Endothelial cell (in vitro differentiated cells): Measurements from ENCODE around the gene OR2V1. TPM values are rescaled to one million over a fixed set of nuclear protein-coding genes. Genes with fewer than 3 reads are reported as not detected.
A peak's percentile ranks its signal among the peaks of the same experiment; 100 is the strongest.
"Not testable (repeated sequence)": the region's sequence is repeated elsewhere in the genome, so short reads cannot be mapped to it uniquely, and the experiment has no call there.

Experiments
- DNase-seq: peaks from one replicate; pipeline ENCODE4 v3.0.0; 2021; ENCODE audit warnings: low spot score
- H3K27ac Mint-ChIP-seq: one replicate; pipeline ENCODE4 v1.8.0; 2021; ENCODE audit warnings: mixed read lengths, inconsistent platforms; ENCODE audit not compliant: unreplicated experiment
- H3K27me3 Mint-ChIP-seq: one replicate; pipeline ENCODE4 v1.8.0; 2021; ENCODE audit warnings: mild to moderate bottlenecking, moderate library complexity, mixed read lengths, inconsistent platforms; ENCODE audit not compliant: unreplicated experiment
- H3K36me3 Mint-ChIP-seq: one replicate; pipeline ENCODE4 v1.8.0; 2021; ENCODE audit warnings: mild to moderate bottlenecking, low read depth, mixed read lengths, inconsistent platforms; ENCODE audit not compliant: unreplicated experiment
- H3K4me1 Mint-ChIP-seq: one replicate; pipeline ENCODE4 v1.8.0; 2021; ENCODE audit warnings: mild to moderate bottlenecking, mixed read lengths, inconsistent platforms; ENCODE audit not compliant: unreplicated experiment
- H3K4me3 Mint-ChIP-seq: one replicate; pipeline ENCODE4 v1.8.0; 2021; ENCODE audit warnings: mild to moderate bottlenecking, mixed read lengths, inconsistent platforms; ENCODE audit not compliant: unreplicated experiment
- H3K9me3 Mint-ChIP-seq: one replicate; pipeline ENCODE4 v1.8.0; 2021; ENCODE audit warnings: mixed read lengths, inconsistent platforms; ENCODE audit not compliant: unreplicated experiment
- total RNA-seq: library from RNA; stranded (reverse); fragmentation: NEBNext Ultra II Directional; extraction: Animal tissue kit (Norgen Biotek cat#: 25700); gene quantifications from one replicate; pipeline ENCODE4 v1.2.1, GENCODE V29; 2021; ENCODE audit not compliant: unreplicated experiment
- TF ChIP-seq, protein P1 (sequence below): fragments of 200-600 bp; sonication (generic); IDR thresholded peaks from one replicate; pipeline ENCODE4 v1.5.0; 2021; ENCODE audit warnings: antibody characterized with exemption; ENCODE audit not compliant: unreplicated experiment

OR2V1 gene
- total RNA-seq, 1 donor from 2014 or later: not detected

DNA sequence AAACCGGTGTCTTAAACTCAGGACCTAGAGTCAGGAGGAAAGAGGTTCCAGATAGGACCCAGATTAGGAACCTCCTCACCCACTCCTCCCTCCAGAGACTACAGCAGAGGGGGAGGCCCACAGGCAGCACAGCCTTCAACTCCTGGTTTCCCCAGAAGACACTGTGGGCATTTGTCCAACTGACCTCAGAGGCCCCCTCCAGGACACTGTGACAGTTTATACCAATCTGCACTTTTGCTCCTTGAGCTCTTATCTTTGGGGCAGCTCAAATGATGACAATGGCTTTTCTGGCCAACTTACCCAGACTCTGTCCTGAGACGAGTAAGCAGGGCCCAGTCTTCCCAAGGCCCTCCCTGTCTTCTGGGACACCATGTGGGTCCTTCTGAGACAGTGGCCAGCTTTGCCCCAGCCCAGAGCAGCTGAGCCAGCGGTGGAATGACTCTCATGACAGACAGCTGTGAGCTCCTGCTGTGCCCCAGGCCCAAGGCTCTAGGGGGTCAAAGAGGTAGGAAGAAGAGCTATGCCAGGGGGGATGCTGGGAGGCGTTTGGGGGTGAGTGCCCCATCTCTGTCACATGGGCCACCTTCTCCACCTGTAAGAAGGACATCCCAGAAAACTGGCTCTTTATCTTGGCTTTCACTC lies 30.7 kb upstream of the OR2V1 start:
- no peak for DNase-seq
- TF ChIP-seq, protein P1, sequence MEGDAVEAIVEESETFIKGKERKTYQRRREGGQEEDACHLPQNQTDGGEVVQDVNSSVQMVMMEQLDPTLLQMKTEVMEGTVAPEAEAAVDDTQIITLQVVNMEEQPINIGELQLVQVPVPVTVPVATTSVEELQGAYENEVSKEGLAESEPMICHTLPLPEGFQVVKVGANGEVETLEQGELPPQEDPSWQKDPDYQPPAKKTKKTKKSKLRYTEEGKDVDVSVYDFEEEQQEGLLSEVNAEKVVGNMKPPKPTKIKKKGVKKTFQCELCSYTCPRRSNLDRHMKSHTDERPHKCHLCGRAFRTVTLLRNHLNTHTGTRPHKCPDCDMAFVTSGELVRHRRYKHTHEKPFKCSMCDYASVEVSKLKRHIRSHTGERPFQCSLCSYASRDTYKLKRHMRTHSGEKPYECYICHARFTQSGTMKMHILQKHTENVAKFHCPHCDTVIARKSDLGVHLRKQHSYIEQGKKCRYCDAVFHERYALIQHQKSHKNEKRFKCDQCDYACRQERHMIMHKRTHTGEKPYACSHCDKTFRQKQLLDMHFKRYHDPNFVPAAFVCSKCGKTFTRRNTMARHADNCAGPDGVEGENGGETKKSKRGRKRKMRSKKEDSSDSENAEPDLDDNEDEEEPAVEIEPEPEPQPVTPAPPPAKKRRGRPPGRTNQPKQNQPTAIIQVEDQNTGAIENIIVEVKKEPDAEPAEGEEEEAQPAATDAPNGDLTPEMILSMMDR: no peak
- Mint-ChIP-seq H3K36me3 (no peaks in the 10 kb centered on the region), H3K4me1 (peaks cover 14% of the 10 kb centered on the region), H3K9me3 (no peaks in the 10 kb centered on the region), H3K27me3 (peaks cover 12% of the 10 kb centered on the region), H3K27ac (no peak overlapping the region), H3K4me3 (no peak overlapping the region)

DNA sequence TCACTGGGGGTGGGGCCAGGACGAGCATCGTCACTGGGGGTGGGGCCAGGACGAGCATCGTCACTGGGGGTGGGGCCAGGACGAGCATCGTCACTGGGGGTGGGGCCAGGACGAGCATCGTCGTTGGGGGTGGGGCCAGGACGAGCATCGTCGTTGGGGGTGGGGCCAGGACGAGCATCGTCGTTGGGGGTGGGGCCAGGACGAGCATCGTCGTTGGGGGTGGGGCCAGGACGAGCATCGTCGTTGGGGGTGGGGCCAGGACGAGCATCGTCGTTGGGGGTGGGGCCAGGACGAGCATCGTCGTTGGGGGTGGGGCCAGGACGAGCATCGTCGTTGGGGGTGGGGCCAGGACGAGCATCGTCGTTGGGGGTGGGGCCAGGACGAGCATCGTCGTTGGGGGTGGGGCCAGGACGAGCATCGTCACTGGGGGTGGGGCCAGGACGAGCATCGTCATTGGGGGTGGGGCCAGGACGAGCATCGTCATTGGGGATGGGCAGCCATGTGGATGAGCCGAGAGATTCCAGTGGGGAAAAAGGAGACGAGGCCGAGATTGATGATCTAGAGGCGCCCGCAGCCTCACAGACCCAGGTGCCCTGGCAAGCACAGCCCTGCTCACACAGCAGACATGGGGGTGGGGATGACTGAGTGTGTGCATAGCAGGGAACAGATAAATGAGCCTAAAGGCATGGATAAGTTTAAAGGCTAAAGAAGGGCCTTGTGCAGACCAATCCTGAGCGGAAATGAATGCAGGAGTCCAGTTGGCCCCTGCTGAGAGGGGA lies 30.0 kb upstream of the OR2V1 start:
- not testable (repeated sequence) for DNase-seq, H3K27ac Mint-ChIP-seq, H3K36me3 Mint-ChIP-seq, H3K9me3 Mint-ChIP-seq, H3K4me3 Mint-ChIP-seq
- H3K27me3 Mint-ChIP-seq: peaks cover 12% of the 10 kb centered on the region
- peaks cover 14% of the 10 kb centered on the region for H3K4me1 Mint-ChIP-seq

DNA sequence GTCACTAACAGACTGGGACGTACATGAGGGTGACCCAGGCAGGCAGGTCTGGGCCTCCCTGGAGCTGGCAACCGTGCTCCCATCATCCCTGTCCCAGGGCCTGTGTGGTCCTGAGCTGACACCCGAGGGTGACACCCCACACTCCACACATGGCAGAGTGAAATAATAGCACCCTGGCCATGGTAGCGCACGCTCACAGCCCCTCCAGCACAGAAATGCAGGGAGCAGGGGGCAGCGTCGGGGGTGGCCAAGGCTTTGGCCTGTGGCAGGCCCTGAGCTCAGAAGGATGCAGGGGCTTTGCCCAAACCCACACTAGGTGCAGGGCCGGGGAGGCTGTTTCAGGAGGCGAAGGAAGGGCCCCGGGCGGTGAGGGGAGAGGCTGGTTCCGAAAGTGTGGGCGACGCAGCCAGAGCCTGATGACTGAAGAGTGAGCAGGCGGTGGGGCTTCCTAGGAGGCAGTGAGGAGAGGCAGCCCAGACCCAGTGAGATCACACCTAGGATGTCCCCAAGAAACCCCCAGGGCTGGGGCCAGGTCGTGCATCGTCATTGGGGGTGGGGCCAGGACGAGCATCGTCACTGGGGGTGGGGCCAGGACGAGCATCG lies 29.3 kb upstream of the OR2V1 start:
- TF ChIP-seq, protein P1: no peak
- no peak for DNase-seq
- Mint-ChIP-seq H3K4me1 (peaks cover 14% of the 10 kb centered on the region), H3K9me3 (no peaks in the 10 kb centered on the region), H3K4me3 (peak overlapping the region; percentile 49), H3K36me3 (no peaks in the 10 kb centered on the region), H3K27me3 (peaks cover 12% of the 10 kb centered on the region), H3K27ac (no peak overlapping the region)

DNA sequence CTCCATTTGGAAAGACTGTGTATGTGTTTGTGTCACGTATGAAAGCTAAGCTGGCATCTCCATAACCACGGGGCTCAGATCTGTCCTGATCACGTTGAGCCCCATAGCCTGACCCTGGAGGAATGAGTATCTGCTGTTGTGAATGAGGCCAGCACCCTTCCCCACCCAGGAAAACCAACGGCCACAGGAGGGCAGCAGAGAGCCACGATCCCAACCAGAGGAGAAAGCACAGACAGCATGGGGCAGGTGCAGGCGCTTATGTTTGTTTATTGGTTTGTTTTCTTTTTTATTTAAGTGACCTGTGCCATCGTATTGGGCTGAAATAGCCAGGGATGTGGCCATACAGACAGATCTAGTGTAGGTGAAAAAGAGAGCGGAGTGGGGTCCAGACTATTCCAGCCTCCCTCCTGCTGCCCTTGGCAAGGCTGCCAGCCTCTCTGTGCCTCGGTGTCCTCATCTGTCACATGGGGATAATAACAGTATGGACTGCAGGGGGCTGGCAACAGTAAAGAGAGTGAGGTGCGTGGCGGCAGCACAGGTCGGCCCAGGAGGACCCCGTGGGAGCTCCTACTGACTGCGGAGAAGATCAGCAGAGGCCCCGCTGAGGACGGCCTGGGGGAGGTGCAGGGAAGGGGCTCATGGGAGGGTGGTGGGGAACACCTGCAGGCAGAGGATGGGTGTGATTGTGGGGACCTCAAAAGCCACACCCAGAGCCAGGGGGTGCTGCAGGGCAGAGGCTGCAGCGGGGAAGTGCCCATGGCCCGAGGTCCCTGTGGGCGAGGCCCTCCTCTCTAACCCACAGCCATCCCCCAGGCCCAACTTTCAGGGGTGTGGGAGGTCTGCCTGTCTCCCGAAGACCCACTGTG lies 28.6 kb upstream of the OR2V1 start:
- Mint-ChIP-seq H3K27ac (no peak overlapping the region), H3K27me3 (peaks cover 15% of the 10 kb centered on the region), H3K9me3 (no peaks in the 10 kb centered on the region), H3K4me1 (peaks cover 14% of the 10 kb centered on the region), H3K36me3 (no peaks in the 10 kb centered on the region), H3K4me3 (no peak overlapping the region)
- DNase-seq: peak; percentile 68
- TF ChIP-seq, protein P1: peak; percentile 63

DNA sequence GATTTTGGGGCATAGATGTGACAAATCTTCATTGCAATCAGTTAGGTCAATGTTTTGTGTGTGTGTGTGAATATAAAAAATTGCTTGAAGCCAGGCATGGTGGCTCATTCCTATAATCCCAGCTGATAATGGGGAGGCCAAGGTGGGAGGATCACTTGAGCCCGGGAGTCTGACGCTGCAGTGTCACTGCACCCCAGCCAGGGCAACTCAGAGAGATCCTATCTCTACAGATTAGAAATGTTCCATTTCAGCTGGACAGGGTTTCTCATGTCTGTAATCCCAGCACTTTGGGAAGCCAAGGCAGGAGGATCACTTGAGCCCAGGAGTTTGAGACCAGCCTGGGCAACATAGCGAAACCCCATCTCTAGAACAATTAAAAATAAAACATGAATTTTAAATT lies 27.9 kb upstream of the OR2V1 start:
- TF ChIP-seq, protein P1: no peak
- Mint-ChIP-seq H3K27me3 (peaks cover 14% of the 10 kb centered on the region), H3K4me1 (peaks cover 13% of the 10 kb centered on the region), H3K9me3 (no peaks in the 10 kb centered on the region), H3K36me3 (no peaks in the 10 kb centered on the region), H3K4me3 (no peak overlapping the region), H3K27ac (peak overlapping the region; percentile 13)
- DNase-seq: no peak
